ENCODE measurements around the gene NME3. TPM values are rescaled to one million over a fixed set of nuclear protein-coding genes. Genes with fewer than 3 reads are reported as not detected.
A peak's percentile ranks its signal among the peaks of the same experiment; 100 is the strongest.

NME3 gene
- total RNA-seq, 4 donors from 2014 or later: 49.9 to 106 (median 87.2) TPM

DNA sequence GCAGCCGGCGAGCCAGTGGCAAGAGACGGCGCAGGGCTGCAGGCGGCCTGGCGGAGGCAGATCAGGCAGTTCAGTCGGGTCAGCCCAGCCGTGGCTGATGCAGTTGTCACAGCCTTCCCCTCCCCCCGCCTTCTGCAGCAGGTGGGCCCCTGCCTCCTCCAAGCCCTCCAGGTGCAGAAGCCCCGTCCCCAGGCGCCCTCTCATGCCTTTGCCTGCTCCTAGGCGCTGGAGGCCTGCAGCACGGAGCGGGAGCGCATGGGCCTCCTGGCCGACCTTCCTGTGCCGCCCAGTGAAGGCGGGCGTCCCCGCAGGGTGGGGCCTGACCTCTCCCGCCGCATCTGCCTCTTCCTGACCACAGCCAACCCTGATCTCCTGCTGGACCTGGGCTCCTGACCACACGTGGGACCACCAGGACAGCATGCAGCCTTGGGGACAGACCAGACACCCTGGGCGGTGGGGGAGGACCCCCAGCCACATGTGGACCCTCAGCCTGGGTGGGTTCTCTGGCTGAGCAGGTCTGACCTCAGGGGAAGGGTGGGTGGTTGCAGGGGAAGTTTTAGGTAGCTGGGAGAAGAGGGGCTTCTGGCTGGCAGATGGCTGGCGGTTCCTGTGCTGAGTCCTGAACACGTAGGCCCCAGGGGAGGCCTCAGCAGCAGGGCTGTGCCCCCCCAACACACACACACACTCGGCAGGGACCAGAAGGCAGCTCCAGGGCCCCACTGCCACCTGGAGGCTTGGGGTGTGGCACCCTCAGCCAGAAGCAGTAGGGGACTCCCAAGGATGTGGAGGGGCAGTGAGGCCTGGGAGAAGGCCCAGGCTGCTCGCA, 4.7 kb upstream of the NME3 start:
- peaks cover 0 to 64% of the 10 kb centered on the region in 2 donors for H3K36me3 ChIP-seq

DNA sequence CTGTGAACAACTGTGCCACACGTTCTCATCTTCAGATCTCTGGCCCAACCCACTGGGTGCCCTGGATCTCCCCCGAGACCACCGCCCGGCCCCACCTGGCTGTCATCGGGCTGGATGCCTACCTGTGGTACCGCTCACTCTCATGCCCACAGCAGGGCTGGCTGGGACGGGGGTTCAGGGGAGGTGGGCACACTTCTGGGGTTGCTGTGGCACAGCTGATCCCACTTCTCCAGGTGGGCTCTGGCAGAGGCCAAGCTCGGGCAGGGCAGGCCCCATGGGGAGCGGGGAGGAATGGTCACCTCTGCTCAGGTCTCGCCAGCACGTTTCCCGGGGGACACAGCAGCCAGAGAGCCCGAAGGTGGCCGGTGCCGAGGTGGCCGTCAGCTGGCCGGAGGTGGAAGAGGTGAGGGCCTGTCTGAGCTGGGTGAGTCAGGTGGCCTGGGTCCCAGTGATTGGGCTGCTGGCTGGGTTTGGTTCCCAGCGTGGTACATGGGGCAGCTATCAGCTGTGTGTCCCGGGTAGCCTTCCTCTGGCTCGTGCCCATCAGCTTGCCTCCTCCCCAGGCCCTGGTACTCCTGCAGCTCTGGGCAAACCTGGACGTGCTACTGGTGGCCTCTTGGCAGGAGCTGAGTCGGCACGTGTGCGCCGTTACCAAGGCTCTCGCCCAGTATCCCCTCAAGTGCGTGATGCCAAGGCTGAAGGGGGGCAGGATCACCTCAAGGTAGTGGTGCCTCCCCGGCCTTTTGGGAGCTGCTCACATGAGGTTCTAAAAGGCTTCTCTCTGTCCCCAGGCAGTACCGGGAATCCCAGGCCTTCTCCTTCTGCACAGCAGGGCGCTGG, 3.9 kb upstream of the NME3 start:
- Histone ChIP-seq H3K4me3 (no peak overlapping the region), H3K4me1 (peaks cover 0 to 63% (median 21%) of the 10 kb centered on the region in 3 donors), H3K36me3 (peaks cover 0 to 55% of the 10 kb centered on the region in 2 donors), H3K27me3 (no peaks in the 10 kb centered on the region), H3K27ac (peak overlapping the region in 3 of 4 donors; percentile 96 to 99 (median 98)), H3K9me3 (no peaks in the 10 kb centered on the region)
- ATAC-seq: no peak
- no peak for TF ChIP-seq EP300 (IDR thresholded peaks at IDR 0.05)
- TF ChIP-seq POLR2AphosphoS5 (IDR thresholded peaks at IDR 0.05): no peak
- TF ChIP-seq, protein P1, sequence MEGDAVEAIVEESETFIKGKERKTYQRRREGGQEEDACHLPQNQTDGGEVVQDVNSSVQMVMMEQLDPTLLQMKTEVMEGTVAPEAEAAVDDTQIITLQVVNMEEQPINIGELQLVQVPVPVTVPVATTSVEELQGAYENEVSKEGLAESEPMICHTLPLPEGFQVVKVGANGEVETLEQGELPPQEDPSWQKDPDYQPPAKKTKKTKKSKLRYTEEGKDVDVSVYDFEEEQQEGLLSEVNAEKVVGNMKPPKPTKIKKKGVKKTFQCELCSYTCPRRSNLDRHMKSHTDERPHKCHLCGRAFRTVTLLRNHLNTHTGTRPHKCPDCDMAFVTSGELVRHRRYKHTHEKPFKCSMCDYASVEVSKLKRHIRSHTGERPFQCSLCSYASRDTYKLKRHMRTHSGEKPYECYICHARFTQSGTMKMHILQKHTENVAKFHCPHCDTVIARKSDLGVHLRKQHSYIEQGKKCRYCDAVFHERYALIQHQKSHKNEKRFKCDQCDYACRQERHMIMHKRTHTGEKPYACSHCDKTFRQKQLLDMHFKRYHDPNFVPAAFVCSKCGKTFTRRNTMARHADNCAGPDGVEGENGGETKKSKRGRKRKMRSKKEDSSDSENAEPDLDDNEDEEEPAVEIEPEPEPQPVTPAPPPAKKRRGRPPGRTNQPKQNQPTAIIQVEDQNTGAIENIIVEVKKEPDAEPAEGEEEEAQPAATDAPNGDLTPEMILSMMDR (IDR thresholded peaks at IDR 0.05): no peak
- no peak for TF ChIP-seq POLR2A (IDR thresholded peaks at IDR 0.05)
- 80% methylated on average over 1 of the region's 30 CpGs; no CpG with 5 or more reads in 1 of the 2 donors for WGBS, 2 donors (ENCODE audit: low coverage in 1 of 2)

More for the DNA sequence above, 4.7 kb upstream of the NME3 start:
- H3K9me3 ChIP-seq: no peaks in the 10 kb centered on the region
- no peak for ATAC-seq
- peaks cover 0 to 64% (median 22%) of the 10 kb centered on the region in 3 donors for H3K4me1 ChIP-seq
- no peak overlapping the region for H3K4me3 ChIP-seq
- TF ChIP-seq POLR2A (IDR thresholded peaks at IDR 0.05): no peak
- no peak for TF ChIP-seq POLR2AphosphoS5 (IDR thresholded peaks at IDR 0.05)
- TF ChIP-seq, protein P1 (IDR thresholded peaks at IDR 0.05): no peak
- no peak for TF ChIP-seq EP300 (IDR thresholded peaks at IDR 0.05)
- no CpG with 5 or more reads among the region's 28 CpGs for WGBS, 2 donors (ENCODE audit: low coverage in 1 of 2)
- H3K27ac ChIP-seq: no peak overlapping the region
- no peaks in the 10 kb centered on the region for H3K27me3 ChIP-seq

DNA sequence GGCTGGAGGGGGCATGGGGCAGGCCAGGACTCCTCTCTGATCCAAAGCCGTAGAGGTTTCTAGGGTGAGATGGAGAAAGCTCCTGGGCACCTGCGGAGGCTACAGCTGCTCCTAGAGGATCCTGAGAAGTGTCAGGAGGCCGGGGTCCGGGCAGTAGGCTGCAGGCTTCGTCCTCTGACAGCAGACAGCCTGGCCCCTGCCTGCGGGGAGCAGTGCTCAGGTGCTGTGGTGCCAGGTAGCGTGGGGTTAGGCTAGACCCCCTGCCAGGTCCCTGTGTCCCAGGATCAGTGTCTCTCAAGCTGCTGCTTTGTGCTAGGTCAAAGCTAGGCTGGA, 3.1 kb upstream of the NME3 start:
- H3K4me3 ChIP-seq: peak overlapping the region in 1 of 2 donors; percentile 84
- H3K4me1 ChIP-seq: peaks cover 0 to 63% (median 27%) of the 10 kb centered on the region in 3 donors

DNA sequence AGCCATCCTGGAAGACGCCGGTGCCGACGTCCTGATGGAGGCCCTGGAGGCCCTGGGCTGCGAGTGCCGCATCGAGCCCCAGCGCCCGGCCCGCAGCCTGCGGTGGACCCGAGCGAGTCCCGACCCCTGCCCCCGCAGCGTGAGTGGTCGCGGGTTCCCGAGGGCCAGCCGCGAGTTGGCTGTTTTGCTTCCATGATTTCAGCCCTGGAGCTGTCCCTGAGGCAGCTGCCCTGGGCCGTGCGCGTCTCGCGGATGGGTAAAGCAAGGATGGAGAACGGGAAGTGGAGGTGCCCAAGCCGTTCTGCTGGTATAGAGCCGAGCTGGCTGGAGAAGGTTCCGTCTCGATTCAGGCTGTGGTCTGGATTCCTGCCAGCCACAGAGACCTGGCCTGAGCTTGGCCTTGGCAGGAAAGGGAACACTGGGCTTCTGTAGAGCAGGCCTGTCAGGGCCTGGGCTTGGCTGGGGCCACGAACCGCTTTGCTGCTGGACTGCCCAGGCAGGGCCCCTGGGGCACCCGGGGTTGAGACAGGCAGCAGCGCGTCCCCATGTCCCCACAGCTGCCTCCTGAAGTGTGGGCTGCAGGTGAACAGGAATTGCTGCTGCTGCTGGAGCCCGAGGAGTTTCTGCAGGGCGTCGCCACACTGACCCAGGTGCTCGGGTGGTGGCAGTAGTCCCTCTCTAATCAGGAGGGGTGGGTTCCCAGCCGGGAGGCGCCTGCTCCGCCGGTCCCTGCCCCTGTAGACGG, 2.5 kb upstream of the NME3 start:
- ATAC-seq: peak; percentile 0
- WGBS, 2 donors (ENCODE audit: low coverage in 1 of 2): no CpG with 5 or more reads among the region's 45 CpGs
- peak overlapping the region; percentile 48 to 99 (median 97) for H3K27ac ChIP-seq

More for the DNA sequence above, 3.1 kb upstream of the NME3 start:
- peak overlapping the region in 3 of 4 donors; percentile 96 to 99 (median 98) for H3K27ac ChIP-seq
- peaks cover 0 to 53% of the 10 kb centered on the region in 2 donors for H3K36me3 ChIP-seq
- no peaks in the 10 kb centered on the region for H3K9me3 ChIP-seq
- no CpG with 5 or more reads among the region's 7 CpGs for WGBS, 2 donors (ENCODE audit: low coverage in 1 of 2)
- ATAC-seq: no peak
- H3K27me3 ChIP-seq: no peaks in the 10 kb centered on the region
- TF ChIP-seq POLR2AphosphoS5 (IDR thresholded peaks at IDR 0.05): no peak
- no peak for TF ChIP-seq POLR2A (IDR thresholded peaks at IDR 0.05)
- TF ChIP-seq, protein P1 (IDR thresholded peaks at IDR 0.05): no peak
- no peak for TF ChIP-seq EP300 (IDR thresholded peaks at IDR 0.05)

More for the DNA sequence above, 2.5 kb upstream of the NME3 start:
- Histone ChIP-seq H3K9me3 (no peaks in the 10 kb centered on the region), H3K4me1 (peaks cover 0 to 63% (median 27%) of the 10 kb centered on the region in 3 donors), H3K27me3 (no peaks in the 10 kb centered on the region), H3K36me3 (peaks cover 0 to 53% of the 10 kb centered on the region in 2 donors), H3K4me3 (peak overlapping the region; percentile 71 to 84)
- TF ChIP-seq POLR2A (IDR thresholded peaks at IDR 0.05) (no peak), POLR2AphosphoS5 (IDR thresholded peaks at IDR 0.05) (no peak), EP300 (IDR thresholded peaks at IDR 0.05) (no peak)
- TF ChIP-seq, protein P1 (IDR thresholded peaks at IDR 0.05): no peak
